Gastrocnemius medialis (tissue), 4 donors: ENCODE data around the gene OR6C65.

ENCODE experiments used
- CTCF ChIP-seq, 5 experiments: fragments of 450-650 bp in 3 of 5; fragments of 200-600 bp in 2 of 5; sonication (generic) in 2 of 5; IDR thresholded peaks in 4 of 5; conservative IDR thresholded peaks in 1 of 5; 1 replicate in 4 of 5; 2 replicates in 1 of 5; pipeline ENCODE4 v1.5.1; 2016 to 2019; ENCODE audit warnings: antibody characterized with exemption in 5 of 5, mild to moderate bottlenecking in 3 of 5, moderate library complexity in 3 of 5
- POLR2A ChIP-seq, 2 donors: fragments of 450-650 bp; IDR thresholded peaks; one replicate each; pipeline ENCODE4 v1.6.1; 2017; ENCODE audit warnings: antibody characterized with exemption in 2 of 2, mild to moderate bottlenecking in 2 of 2, moderate library complexity in 2 of 2

GRCh38 chr12:55396326-55396725, 4.0 kb upstream of the OR6C65 start:
- TF ChIP-seq CTCF (IDR thresholded peaks at IDR 0.05 in 4 of 5, conservative IDR thresholded peaks at IDR 0.05 in 1 of 5) (no peak), POLR2A (IDR thresholded peaks at IDR 0.05) (no peak)
